ENCODE measurements around the gene PIGX.

GRCh38 chr3:196754091-196754981 lies 42.2 kb downstream of the PIGX start:
- TF ChIP-seq REST (IDR thresholded peaks at IDR 0.05; ENCODE audit: unreplicated experiment): no peak
- TF ChIP-seq, protein P1, sequence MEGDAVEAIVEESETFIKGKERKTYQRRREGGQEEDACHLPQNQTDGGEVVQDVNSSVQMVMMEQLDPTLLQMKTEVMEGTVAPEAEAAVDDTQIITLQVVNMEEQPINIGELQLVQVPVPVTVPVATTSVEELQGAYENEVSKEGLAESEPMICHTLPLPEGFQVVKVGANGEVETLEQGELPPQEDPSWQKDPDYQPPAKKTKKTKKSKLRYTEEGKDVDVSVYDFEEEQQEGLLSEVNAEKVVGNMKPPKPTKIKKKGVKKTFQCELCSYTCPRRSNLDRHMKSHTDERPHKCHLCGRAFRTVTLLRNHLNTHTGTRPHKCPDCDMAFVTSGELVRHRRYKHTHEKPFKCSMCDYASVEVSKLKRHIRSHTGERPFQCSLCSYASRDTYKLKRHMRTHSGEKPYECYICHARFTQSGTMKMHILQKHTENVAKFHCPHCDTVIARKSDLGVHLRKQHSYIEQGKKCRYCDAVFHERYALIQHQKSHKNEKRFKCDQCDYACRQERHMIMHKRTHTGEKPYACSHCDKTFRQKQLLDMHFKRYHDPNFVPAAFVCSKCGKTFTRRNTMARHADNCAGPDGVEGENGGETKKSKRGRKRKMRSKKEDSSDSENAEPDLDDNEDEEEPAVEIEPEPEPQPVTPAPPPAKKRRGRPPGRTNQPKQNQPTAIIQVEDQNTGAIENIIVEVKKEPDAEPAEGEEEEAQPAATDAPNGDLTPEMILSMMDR (conservative IDR thresholded peaks at IDR 0.05; ENCODE audit: low read depth in 2 of 2): no peak
- no peak for TF ChIP-seq CREB1 (CRISPR knock-in tag; IDR thresholded peaks at IDR 0.05; ENCODE audit: low read depth)
